ENCODE data around the gene FZD7.

GRCh38 chr2:202032846-202033316, 774 bp upstream of the FZD7 start:
- TF ChIP-seq CTCF (IDR thresholded peaks at IDR 0.05): no peak
- TF ChIP-seq POLR2A (IDR thresholded peaks at IDR 0.05): peak in 1 of 2 donors; percentile 36

Measured in thyroid gland (tissue), 4 donors.